Fibroblast of lung (primary cell): ENCODE data around the gene DIPK2B. TPM values are rescaled to one million over a fixed set of nuclear protein-coding genes. Genes with fewer than 3 reads are reported as not detected.

Experiments
- DNase-seq, 2 donors: peaks; one replicate each; pipeline versions ENCODE4 v3.0.0 to v3.0.0-alpha.2; 2010; ENCODE audit warnings: low read depth in 2 of 2
- H2AFZ ChIP-seq: 2 replicates; pipeline ENCODE4 v1.5.1; 2012; ENCODE audit warnings: low read length, control low read depth, inconsistent platforms
- H3K27ac ChIP-seq: 2 replicates; pipeline ENCODE4 v1.5.1; 2011; ENCODE audit warnings: low read length, control low read depth; ENCODE audit not compliant: insufficient read depth
- H3K27me3 ChIP-seq: 2 replicates; pipeline ENCODE4 v1.5.1; 2011; ENCODE audit warnings: mild to moderate bottlenecking, low read length; ENCODE audit not compliant: control insufficient read depth, insufficient read depth
- H3K36me3 ChIP-seq: 2 replicates; pipeline ENCODE4 v1.5.1; 2011; ENCODE audit warnings: low read length; ENCODE audit not compliant: control insufficient read depth, insufficient read depth
- H3K4me1 ChIP-seq: 2 replicates; pipeline ENCODE4 v1.5.1; 2011; ENCODE audit warnings: low read length; ENCODE audit not compliant: control insufficient read depth, insufficient read depth; ENCODE audit errors: extremely low read depth
- H3K4me2 ChIP-seq: 2 replicates; pipeline ENCODE4 v1.5.1; 2011; ENCODE audit warnings: low read length, control low read depth; ENCODE audit not compliant: insufficient read depth; ENCODE audit errors: extremely low read depth
- H3K4me3 ChIP-seq, 4 experiments: fragments of 200-600 bp in 1 of 4; sonication (generic) in 1 of 4; replicated peaks in 1 of 4; 2 replicates each; pipeline ENCODE4 v1.5.1; 2011 to 2016; ENCODE audit warnings: low read length in 4 of 4, low read depth in 3 of 4, mild to moderate bottlenecking in 3 of 4, control low read depth in 2 of 4, inconsistent platforms in 1 of 4, mixed read lengths in 1 of 4; ENCODE audit not compliant: insufficient read depth in 1 of 4; ENCODE audit errors: control extremely low read depth in 1 of 4
- H3K79me2 ChIP-seq: 2 replicates; pipeline ENCODE4 v1.5.1; 2012; ENCODE audit warnings: mild to moderate bottlenecking, low read length, inconsistent platforms; ENCODE audit not compliant: control insufficient read depth, insufficient read depth
- H3K9ac ChIP-seq: 2 replicates; pipeline ENCODE4 v1.5.1; 2011; ENCODE audit warnings: mild to moderate bottlenecking, low read length, control low read depth; ENCODE audit not compliant: insufficient read depth
- H3K9me3 ChIP-seq: 2 replicates; pipeline ENCODE4 v1.5.1; 2012; ENCODE audit warnings: low read depth, low read length; ENCODE audit not compliant: control insufficient read depth, insufficient read depth
- H4K20me1 ChIP-seq: 2 replicates; pipeline ENCODE4 v1.5.1; 2011; ENCODE audit warnings: low read length; ENCODE audit not compliant: control insufficient read depth, insufficient read depth; ENCODE audit errors: extremely low read depth
- EZH2 ChIP-seq: IDR thresholded peaks from 2 replicates; pipeline ENCODE4 v1.5.1; 2012; ENCODE audit warnings: low read length, control low read depth, mild to moderate bottlenecking; ENCODE audit errors: missing control alignments
- polyA plus RNA-seq, 2 donors: library from polyadenylated mRNA; depleted of rRNA in 1 of 2; stranded (reverse) in 1 of 2; unstranded in 1 of 2; fragments of >200 nt; gene quantifications; 2 replicates each; pipeline ENCODE4 v1.2.1, GENCODE V29; 2011 to 2012; ENCODE audit warnings: missing spikeins in 1 of 2
- total RNA-seq: library from RNA; depleted of rRNA; stranded (reverse); fragments of >200 nt; gene quantifications from 2 replicates; pipeline ENCODE4 v1.2.1, GENCODE V29; 2014
- TF ChIP-seq, protein P1 (sequence below), 2 donors: IDR thresholded peaks in 1 of 2; conservative IDR thresholded peaks in 1 of 2; 1 replicate in 1 of 2; 2 replicates in 1 of 2; pipeline ENCODE4 v1.5.1; 2011 to 2012; ENCODE audit warnings: low read length in 2 of 2, control low read depth in 1 of 2, inconsistent platforms in 1 of 2, low read depth in 1 of 2, mild to moderate bottlenecking in 1 of 2

Gene DIPK2B
- total and polyA plus RNA-seq, 2 donors (not counting 1 experiment from before 2014, with no cell fraction given), result not detected

DNA sequence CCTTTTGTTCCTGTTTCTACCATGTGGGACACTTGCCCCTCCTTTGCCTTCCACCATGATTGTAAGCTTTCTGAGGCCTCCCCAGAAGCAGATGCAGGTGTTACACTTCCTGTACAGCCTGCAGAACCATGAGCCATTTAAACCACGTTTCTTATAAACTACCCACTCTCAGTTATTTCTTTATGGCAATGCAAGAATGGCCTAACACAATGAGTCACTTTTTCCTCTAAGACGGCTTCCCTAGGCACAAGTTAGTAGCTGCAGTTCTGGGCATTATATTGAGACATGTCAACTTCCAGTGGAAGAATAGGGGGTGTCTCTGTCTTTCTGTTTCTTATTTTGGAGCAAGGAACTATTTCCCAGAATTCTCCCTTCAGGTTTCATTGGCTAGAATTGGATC is 32.9 kb upstream of the DIPK2B start:
- H3K27ac ChIP-seq, result no peak overlapping the region
- no peaks in the 10 kb centered on the region for H4K20me1 ChIP-seq
- H3K9me3 ChIP-seq, result no peaks in the 10 kb centered on the region
- H3K4me2 ChIP-seq, result no peak overlapping the region
- H3K79me2 ChIP-seq, result no peaks in the 10 kb centered on the region
- H3K4me1 ChIP-seq, result no peaks in the 10 kb centered on the region
- no peak overlapping the region for H2AFZ ChIP-seq
- H3K9ac ChIP-seq, result no peak overlapping the region
- H3K4me3 ChIP-seq, result no peak overlapping the region
- DNase-seq, result no peak
- H3K36me3 ChIP-seq, result no peaks in the 10 kb centered on the region
- TF ChIP-seq, protein P1, sequence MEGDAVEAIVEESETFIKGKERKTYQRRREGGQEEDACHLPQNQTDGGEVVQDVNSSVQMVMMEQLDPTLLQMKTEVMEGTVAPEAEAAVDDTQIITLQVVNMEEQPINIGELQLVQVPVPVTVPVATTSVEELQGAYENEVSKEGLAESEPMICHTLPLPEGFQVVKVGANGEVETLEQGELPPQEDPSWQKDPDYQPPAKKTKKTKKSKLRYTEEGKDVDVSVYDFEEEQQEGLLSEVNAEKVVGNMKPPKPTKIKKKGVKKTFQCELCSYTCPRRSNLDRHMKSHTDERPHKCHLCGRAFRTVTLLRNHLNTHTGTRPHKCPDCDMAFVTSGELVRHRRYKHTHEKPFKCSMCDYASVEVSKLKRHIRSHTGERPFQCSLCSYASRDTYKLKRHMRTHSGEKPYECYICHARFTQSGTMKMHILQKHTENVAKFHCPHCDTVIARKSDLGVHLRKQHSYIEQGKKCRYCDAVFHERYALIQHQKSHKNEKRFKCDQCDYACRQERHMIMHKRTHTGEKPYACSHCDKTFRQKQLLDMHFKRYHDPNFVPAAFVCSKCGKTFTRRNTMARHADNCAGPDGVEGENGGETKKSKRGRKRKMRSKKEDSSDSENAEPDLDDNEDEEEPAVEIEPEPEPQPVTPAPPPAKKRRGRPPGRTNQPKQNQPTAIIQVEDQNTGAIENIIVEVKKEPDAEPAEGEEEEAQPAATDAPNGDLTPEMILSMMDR (conservative IDR thresholded peaks at IDR 0.05 in 1 of 2, IDR thresholded peaks at IDR 0.05 in 1 of 2; ENCODE audit: low read depth in 1 of 2, low read length in 2 of 2), result no peak
- TF ChIP-seq EZH2, result no peak
- H3K27me3 ChIP-seq, result no peaks in the 10 kb centered on the region

GRCh38 chrX:45232139-45232538 is 31.5 kb upstream of the DIPK2B start:
- Histone ChIP-seq H3K27me3 (no peaks in the 10 kb centered on the region), H3K4me2 (no peak overlapping the region), H3K79me2 (no peaks in the 10 kb centered on the region), H3K9me3 (no peaks in the 10 kb centered on the region), H3K36me3 (no peaks in the 10 kb centered on the region), H4K20me1 (no peaks in the 10 kb centered on the region), H3K9ac (no peak overlapping the region), H2AFZ (no peak overlapping the region), H3K4me1 (no peaks in the 10 kb centered on the region), H3K27ac (no peak overlapping the region), H3K4me3 (no peak overlapping the region)
- no peak for TF ChIP-seq EZH2
- TF ChIP-seq, protein P1 (conservative IDR thresholded peaks at IDR 0.05 in 1 of 2, IDR thresholded peaks at IDR 0.05 in 1 of 2; ENCODE audit: low read depth in 1 of 2, low read length in 2 of 2), result no peak
- no peak for DNase-seq

DNA sequence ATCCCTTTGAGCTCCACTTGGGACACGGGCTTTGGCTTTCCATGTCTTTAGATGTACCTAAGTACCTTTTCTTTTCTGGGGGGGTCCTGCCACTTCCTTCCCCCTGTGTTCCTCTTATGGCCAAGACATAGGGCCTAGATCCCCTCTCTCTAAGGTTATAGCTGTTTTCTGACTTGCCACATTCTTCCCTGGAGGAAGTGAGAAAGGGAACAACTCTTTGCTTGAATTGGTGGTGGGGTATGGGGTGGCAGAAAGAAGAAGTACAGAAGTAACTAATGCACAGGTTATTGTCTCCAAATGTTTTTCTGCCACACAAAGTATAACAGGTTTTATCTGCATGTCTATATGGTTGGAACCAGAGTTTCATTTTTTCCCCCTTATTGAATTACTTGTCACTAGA is 29.7 kb upstream of the DIPK2B start:
- TF ChIP-seq EZH2, result no peak
- TF ChIP-seq, protein P1 (conservative IDR thresholded peaks at IDR 0.05 in 1 of 2, IDR thresholded peaks at IDR 0.05 in 1 of 2; ENCODE audit: low read depth in 1 of 2, low read length in 2 of 2), result no peak
- no peaks in the 10 kb centered on the region for H4K20me1 ChIP-seq
- no peak overlapping the region for H3K4me2 ChIP-seq
- H3K4me1 ChIP-seq, result no peaks in the 10 kb centered on the region
- no peaks in the 10 kb centered on the region for H3K79me2 ChIP-seq
- H3K9me3 ChIP-seq, result no peaks in the 10 kb centered on the region
- no peak overlapping the region for H3K9ac ChIP-seq
- H2AFZ ChIP-seq, result no peak overlapping the region
- H3K36me3 ChIP-seq, result no peaks in the 10 kb centered on the region
- H3K4me3 ChIP-seq, result no peak overlapping the region
- DNase-seq, result no peak
- no peaks in the 10 kb centered on the region for H3K27me3 ChIP-seq
- no peak overlapping the region for H3K27ac ChIP-seq
